ENCODE results near the gene ABCC3. TPM values are rescaled to one million over a fixed set of nuclear protein-coding genes. Genes with fewer than 3 reads are reported as not detected.

ABCC3 gene
- total and polyA plus RNA-seq, 9 of the 15 experiments (the other 6 are each of a cell fraction or from before 2014, with no cell fraction given) = 0.03 to 1.6 (median 0.42) TPM; not detected in 5

- TF ChIP-seq REST (IDR thresholded peaks at IDR 0.05; ENCODE audit: borderline replicate concordance) (no peak), REST (CRISPR knock-in tag; IDR thresholded peaks at IDR 0.05; ENCODE audit: low read depth) (no peak), ETS2 (tag; IDR thresholded peaks at IDR 0.05; ENCODE audit: borderline replicate concordance, poor library complexity, severe bottlenecking) (no peak), ZNF696 (CRISPR knock-in tag; conservative IDR thresholded peaks at IDR 0.05) (no peak), MAFK (IDR thresholded peaks at IDR 0.05; ENCODE audit: low read length) (no peak), TEAD1 (CRISPR knock-in tag; IDR thresholded peaks at IDR 0.05) (no peak), NFE2 (IDR thresholded peaks at IDR 0.05; ENCODE audit: low read depth) (no peak), ZNF165 (CRISPR knock-in tag; IDR thresholded peaks at IDR 0.05; ENCODE audit: borderline replicate concordance) (no peak), IRF2 (CRISPR knock-in tag; IDR thresholded peaks at IDR 0.05) (no peak), THAP12 (CRISPR knock-in tag; IDR thresholded peaks at IDR 0.05) (no peak), TCF3 (CRISPR knock-in tag; IDR thresholded peaks at IDR 0.05) (peak; percentile 88), ETV5 (CRISPR knock-in tag; IDR thresholded peaks at IDR 0.05; ENCODE audit: low read depth) (peak; percentile 80), PBX2 (CRISPR knock-in tag; IDR thresholded peaks at IDR 0.05; ENCODE audit: low read depth) (no peak), PBX2 (tag; conservative IDR thresholded peaks at IDR 0.05; ENCODE audit: low read depth) (no peak), TFAM (CRISPR knock-in tag; conservative IDR thresholded peaks at IDR 0.05) (no peak)
These were observed 30.2 kb downstream of the ABCC3 start (continued) for GRCh38 chr17:50664788-50665458.
